Measurements from ENCODE around the gene ABHD17A. TPM values are rescaled to one million over a fixed set of nuclear protein-coding genes. Genes with fewer than 3 reads are reported as not detected.

Gene ABHD17A
- polyA plus RNA-seq, 1 experiment = 48.8 TPM

DNA sequence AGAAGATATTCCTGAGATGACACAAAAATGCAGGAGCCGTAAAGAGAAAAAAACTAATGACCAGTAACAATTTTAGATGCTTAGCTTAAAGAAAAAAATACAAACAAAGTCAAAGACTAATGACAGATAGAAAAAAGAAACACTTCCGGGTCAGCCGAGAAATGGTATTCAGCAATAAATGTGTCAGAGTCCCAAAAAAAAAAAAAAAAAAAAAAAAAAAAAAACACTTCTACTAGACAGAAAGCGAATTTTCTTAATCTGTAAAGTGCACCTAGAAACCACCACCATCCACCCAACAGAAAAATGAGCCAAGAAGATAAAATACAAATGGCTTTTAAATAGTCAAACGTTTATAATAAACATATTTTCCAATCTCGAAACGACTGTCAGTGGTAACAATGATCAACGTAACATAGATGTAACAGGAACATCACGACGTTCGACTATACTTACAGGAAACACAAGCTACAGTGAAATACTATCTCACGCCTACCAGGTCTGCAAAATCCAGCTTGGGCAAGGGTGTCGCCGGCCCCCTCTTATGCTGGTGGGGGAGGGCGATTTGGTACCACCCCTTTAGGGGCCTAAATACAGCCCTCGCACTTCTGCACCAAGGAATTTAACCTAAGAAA, 10.6 kb downstream of the ABHD17A start:
- CTCF ChIA-PET = interaction anchor here (0.6 to 1.5 kb wide), 3 partner anchors 8 to 116 kb away, joined by 3 to 6 read pairs (median 4); no protein-coding TSS in a partner anchor

DNA sequence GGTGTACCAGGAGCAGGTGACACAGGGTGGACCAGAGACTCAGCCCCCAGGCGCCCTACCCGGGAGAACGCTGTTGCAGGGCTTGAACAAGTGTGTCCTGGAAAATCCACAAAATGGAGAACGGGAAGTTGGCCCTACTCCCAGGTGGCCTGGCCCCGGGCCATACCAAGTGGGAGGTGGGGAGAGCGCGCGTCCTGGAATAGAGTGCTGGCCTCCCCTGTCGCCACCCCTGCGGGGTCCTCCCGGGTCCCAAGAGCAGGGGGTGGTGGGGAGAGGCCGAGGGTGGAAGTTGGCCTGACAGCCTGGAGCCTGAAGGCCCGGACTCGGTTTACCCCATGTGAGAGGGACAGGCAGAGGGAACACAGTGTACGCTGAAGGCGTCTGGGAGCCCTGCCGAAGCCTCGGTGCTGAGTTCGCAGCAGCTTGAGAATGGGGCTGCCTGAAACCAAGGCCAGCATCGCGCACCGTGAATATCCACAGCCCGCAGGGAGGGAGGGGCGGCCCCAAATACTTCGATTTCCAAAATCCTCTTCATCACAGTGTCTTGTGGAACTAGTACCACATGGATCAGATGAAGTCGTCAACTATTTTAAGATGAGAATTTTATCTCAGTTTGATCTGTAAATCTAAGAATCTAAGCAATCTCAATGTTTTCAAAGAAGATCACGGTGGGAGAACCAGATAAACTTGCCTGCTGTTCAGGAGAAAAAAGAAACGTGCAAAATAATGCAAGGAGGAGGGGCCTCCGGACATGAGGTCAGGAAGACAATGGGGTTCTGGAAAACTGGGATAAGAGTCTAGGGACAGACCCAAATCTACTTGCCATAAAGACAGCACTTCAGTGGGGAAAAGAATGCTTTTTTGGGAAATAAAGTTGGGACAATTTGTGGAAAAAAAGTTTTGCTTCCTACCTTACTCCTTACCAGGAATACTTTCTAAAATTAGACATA, 11.5 kb downstream of the ABHD17A start:
- peaks cover 10% of the 10 kb centered on the region for H3K36me3 ChIP-seq (ENCODE audit: control insufficient read depth, insufficient read depth, low read length)
- POLR2A ChIA-PET = interaction anchor here (0.6 kb wide), 1 partner anchor 1195 kb away, joined by 4 read pairs; no protein-coding TSS in a partner anchor
- H3K4me3 ChIP-seq (ENCODE audit: low read depth, low read length) = no peak overlapping the region
- DNase-seq (ENCODE audit: low read depth) = no peak
- H3K27me3 ChIP-seq (ENCODE audit: control insufficient read depth, insufficient read depth, low read length) = no peaks in the 10 kb centered on the region
- CTCF ChIA-PET = interaction anchor here (0.6 kb wide), 1 partner anchor 117 kb away, joined by 3 read pairs; no protein-coding TSS in a partner anchor
- no peak for TF ChIP-seq CTCF (IDR thresholded peaks at IDR 0.05; ENCODE audit: insufficient read depth, low read depth, low read length)

More for the DNA sequence above, 10.6 kb downstream of the ABHD17A start:
- TF ChIP-seq CTCF (IDR thresholded peaks at IDR 0.05; ENCODE audit: insufficient read depth, low read depth, low read length) = no peak
- Histone ChIP-seq H3K4me3 (ENCODE audit: low read depth, low read length) (peak overlapping the region; percentile 63), H3K27me3 (ENCODE audit: control insufficient read depth, insufficient read depth, low read length) (no peaks in the 10 kb centered on the region), H3K36me3 (ENCODE audit: control insufficient read depth, insufficient read depth, low read length) (peaks cover 10% of the 10 kb centered on the region)
- DNase-seq (ENCODE audit: low read depth) = no peak
- POLR2A ChIA-PET = interaction anchor here (0.6 kb wide), 1 partner anchor 1196 kb away, joined by 4 read pairs; no protein-coding TSS in a partner anchor

DNA sequence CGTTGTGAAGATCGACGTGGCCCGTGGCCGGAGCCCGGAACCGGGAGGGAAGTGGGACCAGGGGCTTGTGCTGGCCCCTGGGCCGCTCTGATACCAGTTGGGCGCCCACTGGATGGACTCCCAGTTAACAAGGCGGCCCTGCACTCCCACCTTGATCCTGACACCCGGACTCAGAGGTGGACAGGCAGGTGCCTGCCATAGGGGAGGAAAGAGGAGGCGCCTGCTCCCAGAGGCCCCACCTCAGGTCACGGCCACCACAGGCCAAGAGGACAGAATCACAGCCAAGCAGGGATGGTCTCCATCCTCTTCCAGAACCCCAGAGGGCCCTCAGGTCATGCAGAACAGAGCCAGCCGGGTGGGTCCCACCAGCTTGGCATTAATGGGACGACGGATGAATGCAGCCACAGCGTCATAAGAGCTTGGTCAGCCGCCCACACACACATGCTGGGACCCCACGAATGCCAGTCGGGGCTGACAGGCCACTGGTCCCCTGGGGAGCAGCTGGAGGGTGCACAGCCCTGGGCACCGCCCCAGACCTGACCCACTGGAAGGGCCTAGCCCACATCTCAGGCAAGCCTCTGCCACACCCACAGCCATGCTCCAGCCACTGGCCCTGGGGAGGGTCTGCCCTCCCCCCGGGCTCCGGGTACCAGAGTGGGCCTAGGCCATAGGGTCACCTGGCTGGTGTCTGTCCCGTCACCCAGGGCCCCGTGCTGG, 12.3 kb downstream of the ABHD17A start:
- no peak for TF ChIP-seq CTCF (IDR thresholded peaks at IDR 0.05; ENCODE audit: insufficient read depth, low read depth, low read length)
- no peak for DNase-seq (ENCODE audit: low read depth)
- no peak overlapping the region for H3K4me3 ChIP-seq (ENCODE audit: low read depth, low read length)
- no peaks in the 10 kb centered on the region for H3K27me3 ChIP-seq (ENCODE audit: control insufficient read depth, insufficient read depth, low read length)
- peaks cover 10% of the 10 kb centered on the region for H3K36me3 ChIP-seq (ENCODE audit: control insufficient read depth, insufficient read depth, low read length)
- CTCF ChIA-PET = interaction anchor here (0.9 kb wide), 1 partner anchor 36 kb away, joined by 3 read pairs; no protein-coding TSS in a partner anchor
- POLR2A ChIA-PET = no interaction called here

- CTCF ChIA-PET = no interaction called here
- no peak for TF ChIP-seq CTCF (IDR thresholded peaks at IDR 0.05; ENCODE audit: insufficient read depth, low read depth, low read length)
- no peak overlapping the region for H3K4me3 ChIP-seq (ENCODE audit: low read depth, low read length)
- no peaks in the 10 kb centered on the region for H3K27me3 ChIP-seq (ENCODE audit: control insufficient read depth, insufficient read depth, low read length)
- no peak for DNase-seq (ENCODE audit: low read depth)
- H3K36me3 ChIP-seq (ENCODE audit: control insufficient read depth, insufficient read depth, low read length) = peaks cover 10% of the 10 kb centered on the region
- POLR2A ChIA-PET = no interaction called here
Observed at GRCh38 chr19:1871630-1872029, 13.7 kb downstream of the ABHD17A start.

Measured in BJ (cell line).